MM.1S (cell line): ENCODE results near the gene MSI2.

ENCODE experiments used
- EZH2 ChIP-seq: fragments of 300-600 bp; sonication (generic); optimal IDR thresholded peaks from 2 replicates; pipeline ENCODE3; 2017; ENCODE audit warnings: low read depth, mild to moderate bottlenecking, antibody characterized with exemption, low read length, mixed read lengths
- TF ChIP-seq, protein P1 (sequence below): fragments of 300-600 bp; sonication (generic); IDR thresholded peaks from 2 replicates; pipeline ENCODE4 v1.5.1; 2016; ENCODE audit warnings: antibody characterized with exemption, low read length, mixed read lengths

- TF ChIP-seq, protein P1, sequence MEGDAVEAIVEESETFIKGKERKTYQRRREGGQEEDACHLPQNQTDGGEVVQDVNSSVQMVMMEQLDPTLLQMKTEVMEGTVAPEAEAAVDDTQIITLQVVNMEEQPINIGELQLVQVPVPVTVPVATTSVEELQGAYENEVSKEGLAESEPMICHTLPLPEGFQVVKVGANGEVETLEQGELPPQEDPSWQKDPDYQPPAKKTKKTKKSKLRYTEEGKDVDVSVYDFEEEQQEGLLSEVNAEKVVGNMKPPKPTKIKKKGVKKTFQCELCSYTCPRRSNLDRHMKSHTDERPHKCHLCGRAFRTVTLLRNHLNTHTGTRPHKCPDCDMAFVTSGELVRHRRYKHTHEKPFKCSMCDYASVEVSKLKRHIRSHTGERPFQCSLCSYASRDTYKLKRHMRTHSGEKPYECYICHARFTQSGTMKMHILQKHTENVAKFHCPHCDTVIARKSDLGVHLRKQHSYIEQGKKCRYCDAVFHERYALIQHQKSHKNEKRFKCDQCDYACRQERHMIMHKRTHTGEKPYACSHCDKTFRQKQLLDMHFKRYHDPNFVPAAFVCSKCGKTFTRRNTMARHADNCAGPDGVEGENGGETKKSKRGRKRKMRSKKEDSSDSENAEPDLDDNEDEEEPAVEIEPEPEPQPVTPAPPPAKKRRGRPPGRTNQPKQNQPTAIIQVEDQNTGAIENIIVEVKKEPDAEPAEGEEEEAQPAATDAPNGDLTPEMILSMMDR = no peak
- no peak for TF ChIP-seq EZH2
Observed at GRCh38 chr17:57433452-57433851, 177.1 kb downstream of the MSI2 start.
